ENCODE data around the gene MSMB. TPM values are rescaled to one million over a fixed set of nuclear protein-coding genes. Genes with fewer than 3 reads are reported as not detected.

The MSMB gene, protein sequence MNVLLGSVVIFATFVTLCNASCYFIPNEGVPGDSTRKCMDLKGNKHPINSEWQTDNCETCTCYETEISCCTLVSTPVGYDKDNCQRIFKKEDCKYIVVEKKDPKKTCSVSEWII
- total RNA-seq, result not detected in 2 replicates

DNA sequence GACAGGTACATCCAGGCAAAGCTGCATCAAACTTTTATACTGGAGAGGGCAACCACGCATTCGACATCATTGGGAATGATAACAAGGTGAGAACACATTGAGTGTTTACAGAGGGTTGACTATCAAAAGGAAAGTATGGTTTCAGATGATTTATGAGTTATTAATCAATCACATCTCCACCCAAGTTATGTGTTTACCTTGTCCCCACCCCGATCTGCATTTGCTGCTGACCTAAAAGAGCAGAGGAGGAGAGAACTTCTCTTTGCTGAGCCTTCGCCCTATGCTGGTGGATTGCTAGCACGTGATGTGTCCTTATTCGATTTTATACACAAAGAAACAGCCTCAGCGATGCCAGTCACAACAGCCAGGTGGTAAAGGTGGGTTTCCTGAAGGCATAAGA lies at the start of gene MSMB:
Gene MSMB (minus strand): TSS at position 9 of the 400 bp plus-strand sequence. CDS start 32 bp downstream, outside the sequence.

DNA sequence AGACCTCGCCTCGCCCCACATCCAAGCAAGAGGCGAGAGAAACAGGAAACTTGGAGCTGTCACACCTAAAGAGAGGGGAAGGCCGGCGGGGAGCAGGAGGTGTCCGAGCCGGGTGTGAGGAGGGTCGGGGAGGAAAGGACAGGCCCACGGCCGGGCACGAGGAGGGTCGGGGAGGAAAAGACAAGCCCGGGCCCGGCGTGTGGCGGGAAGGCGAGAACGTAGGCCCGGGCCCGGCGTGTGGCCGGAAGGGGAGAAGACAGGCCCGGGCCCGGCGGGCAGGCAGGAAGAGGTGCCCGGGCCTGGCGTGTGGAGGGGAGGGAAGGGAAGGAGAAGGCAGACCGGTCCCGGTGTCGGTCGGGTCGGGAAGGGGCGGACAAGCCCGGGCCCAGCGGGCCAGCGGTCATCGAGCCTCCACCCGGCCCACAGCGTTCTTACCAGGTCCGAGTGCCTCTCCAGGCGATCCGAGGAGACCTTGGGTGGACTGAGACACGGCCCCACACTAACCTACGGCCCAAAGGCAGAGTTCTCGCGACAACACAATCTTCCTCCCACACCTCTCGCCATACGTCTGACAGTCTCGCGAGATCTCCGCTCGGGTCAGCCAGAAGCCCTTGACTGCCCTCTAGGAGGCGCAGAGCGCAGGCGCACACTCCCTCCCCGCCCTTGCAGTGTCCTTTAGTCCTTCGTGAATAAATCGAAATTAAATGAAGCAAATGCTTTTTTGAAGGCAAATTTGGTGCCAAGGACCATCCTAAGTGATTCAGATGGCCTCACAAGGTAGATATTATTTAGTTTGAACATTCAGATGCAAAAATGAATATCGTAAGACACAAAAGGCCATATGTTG lies 15.8 kb downstream of the MSMB start, which contains the start of gene NCOA4:
Gene NCOA4 (minus strand): TSS at position 533 of the 847 bp plus-strand sequence. CDS start 13,943 bp downstream, outside the sequence.

Other genes with a start within 250 kb of the MSMB start
- gene AGAP4, start 198.8 kb downstream of the MSMB start, total RNA-seq, result 2.1 and 4.1 TPM in 2 replicates
- 72.8 and 89.8 TPM in 2 replicates for gene TIMM23, start 73.8 kb downstream of the MSMB start, total RNA-seq
- gene NCOA4, start 15.6 kb downstream of the MSMB start, total RNA-seq, result 196 and 203 TPM in 2 replicates
- not detected in 2 replicates for gene ANTXRL, start 240.7 kb upstream of the MSMB start, total RNA-seq

Measured in aortic smooth muscle cell (primary cell).